ENCODE results near the gene CCDC188.

DNA sequence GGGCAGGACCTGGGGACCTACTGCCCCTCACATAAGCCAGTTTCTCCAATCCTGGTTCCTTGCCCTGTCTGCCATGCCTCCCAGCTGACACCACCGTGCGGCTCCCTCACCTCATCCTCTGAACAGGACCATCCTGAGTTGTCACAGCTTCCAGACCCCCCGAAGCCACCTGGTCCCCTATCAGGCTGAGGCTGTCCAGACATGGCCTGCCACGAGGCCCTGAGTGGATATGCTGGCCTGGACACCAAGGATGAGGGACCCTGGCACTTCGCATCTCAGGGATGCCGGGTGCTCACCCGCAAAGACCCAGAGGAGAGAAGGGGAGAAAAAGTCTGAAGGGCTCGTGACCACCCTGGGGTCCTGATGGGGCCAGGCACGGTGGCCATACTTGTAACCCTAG lies 15.8 kb upstream of the CCDC188 start:
- TF ChIP-seq, protein P1, sequence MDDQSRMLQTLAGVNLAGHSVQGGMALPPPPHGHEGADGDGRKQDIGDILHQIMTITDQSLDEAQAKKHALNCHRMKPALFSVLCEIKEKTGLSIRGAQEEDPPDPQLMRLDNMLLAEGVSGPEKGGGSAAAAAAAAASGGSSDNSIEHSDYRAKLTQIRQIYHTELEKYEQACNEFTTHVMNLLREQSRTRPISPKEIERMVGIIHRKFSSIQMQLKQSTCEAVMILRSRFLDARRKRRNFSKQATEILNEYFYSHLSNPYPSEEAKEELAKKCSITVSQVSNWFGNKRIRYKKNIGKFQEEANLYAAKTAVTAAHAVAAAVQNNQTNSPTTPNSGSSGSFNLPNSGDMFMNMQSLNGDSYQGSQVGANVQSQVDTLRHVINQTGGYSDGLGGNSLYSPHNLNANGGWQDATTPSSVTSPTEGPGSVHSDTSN (IDR thresholded peaks at IDR 0.05; ENCODE audit: insufficient replicate concordance, low read depth, low read length), result no peak
- TF ChIP-seq MTA3 (IDR thresholded peaks at IDR 0.05; ENCODE audit: borderline replicate concordance, low read length) (no peak), CREB1 (IDR thresholded peaks at IDR 0.05; ENCODE audit: low read depth) (no peak), HDAC6 (IDR thresholded peaks at IDR 0.05; ENCODE audit: unreplicated experiment) (no peak)
- TF ChIP-seq, protein P2, sequence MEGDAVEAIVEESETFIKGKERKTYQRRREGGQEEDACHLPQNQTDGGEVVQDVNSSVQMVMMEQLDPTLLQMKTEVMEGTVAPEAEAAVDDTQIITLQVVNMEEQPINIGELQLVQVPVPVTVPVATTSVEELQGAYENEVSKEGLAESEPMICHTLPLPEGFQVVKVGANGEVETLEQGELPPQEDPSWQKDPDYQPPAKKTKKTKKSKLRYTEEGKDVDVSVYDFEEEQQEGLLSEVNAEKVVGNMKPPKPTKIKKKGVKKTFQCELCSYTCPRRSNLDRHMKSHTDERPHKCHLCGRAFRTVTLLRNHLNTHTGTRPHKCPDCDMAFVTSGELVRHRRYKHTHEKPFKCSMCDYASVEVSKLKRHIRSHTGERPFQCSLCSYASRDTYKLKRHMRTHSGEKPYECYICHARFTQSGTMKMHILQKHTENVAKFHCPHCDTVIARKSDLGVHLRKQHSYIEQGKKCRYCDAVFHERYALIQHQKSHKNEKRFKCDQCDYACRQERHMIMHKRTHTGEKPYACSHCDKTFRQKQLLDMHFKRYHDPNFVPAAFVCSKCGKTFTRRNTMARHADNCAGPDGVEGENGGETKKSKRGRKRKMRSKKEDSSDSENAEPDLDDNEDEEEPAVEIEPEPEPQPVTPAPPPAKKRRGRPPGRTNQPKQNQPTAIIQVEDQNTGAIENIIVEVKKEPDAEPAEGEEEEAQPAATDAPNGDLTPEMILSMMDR (IDR thresholded peaks at IDR 0.05 in 2 of 3, conservative IDR thresholded peaks at IDR 0.05 in 1 of 3; ENCODE audit: control insufficient read depth in 2 of 3, extremely low read depth in 1 of 3, insufficient read depth in 1 of 3, low read depth in 3 of 3, low read length in 3 of 3), result no peak

Measured in GM12878 (cell line).